Stimulated activated naive CD4-positive, alpha-beta T cell (primary cell): ENCODE measurements around the gene OCA2.
"Not testable (repeated sequence)": the region's sequence is repeated elsewhere in the genome, so short reads cannot be mapped to it uniquely, and the experiment has no call there.

Source experiments
- DNase-seq, 6 experiments: peaks; one replicate each; lab custom pipeline; 2025; lab: John Stamatoyannopoulos, UW

The OCA2 gene

GRCh38 chr15:27770769-27771554 is 328.2 kb downstream of the OCA2 start:
- DNase-seq, result no peak

GRCh38 chr15:27770086-27770607 is 329.0 kb downstream of the OCA2 start:
- no peak for DNase-seq

DNA sequence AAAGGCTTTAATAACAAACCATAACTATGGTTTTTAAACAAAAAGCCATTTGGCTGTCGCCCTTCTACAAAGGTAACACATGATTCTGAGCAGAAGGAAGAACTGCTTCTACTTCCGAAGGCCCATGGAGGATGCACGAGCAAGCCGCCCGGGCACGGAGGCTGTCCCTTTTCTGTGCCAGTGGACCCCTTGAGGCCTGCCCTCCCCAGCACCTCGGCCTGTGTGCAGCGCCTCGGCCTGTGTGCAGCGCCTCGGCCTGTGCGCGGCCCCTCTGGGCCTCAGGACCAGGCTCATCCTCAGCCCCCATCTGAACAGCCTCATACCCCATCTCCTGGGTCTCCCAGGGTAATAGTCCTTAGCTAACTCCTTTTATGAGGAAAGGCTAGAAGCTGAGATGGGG is 329.5 kb downstream of the OCA2 start:
- no peak for DNase-seq

DNA sequence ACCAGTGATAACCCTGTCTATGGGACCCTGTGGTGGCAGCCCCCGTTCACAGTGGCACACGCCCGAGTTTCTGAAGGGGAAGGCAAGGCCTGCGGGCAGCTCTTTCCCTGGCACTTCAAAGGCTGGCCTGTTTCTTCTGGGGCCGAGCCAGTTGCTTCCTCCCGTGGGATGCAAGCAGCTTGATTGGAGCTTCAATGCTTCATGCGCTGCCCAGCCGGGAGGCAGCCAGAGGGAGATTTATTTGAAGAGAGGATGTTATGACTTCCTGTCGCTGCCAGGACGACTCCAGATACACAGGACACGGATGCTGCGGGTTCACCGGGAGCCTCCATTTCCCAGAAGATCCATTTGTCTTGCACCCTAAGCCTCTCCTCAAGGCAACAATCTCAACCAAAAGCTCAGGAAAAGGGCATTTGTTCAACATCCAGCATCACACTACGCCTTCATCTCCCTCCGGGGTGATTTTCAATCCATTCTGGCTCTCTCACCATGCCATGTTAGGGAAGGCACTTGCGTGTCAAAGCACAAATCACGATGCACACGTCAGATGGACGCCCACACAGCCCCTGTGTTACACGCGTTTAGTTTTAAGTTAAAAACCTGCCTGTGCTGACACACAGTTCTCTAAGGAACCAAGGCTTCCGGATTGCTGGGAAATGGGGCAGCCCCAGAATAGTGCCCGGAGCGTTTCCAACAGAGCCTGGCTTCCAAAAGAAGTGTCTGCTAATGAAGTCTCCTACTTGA is 330.2 kb downstream of the OCA2 start:
- no peak for DNase-seq

DNA sequence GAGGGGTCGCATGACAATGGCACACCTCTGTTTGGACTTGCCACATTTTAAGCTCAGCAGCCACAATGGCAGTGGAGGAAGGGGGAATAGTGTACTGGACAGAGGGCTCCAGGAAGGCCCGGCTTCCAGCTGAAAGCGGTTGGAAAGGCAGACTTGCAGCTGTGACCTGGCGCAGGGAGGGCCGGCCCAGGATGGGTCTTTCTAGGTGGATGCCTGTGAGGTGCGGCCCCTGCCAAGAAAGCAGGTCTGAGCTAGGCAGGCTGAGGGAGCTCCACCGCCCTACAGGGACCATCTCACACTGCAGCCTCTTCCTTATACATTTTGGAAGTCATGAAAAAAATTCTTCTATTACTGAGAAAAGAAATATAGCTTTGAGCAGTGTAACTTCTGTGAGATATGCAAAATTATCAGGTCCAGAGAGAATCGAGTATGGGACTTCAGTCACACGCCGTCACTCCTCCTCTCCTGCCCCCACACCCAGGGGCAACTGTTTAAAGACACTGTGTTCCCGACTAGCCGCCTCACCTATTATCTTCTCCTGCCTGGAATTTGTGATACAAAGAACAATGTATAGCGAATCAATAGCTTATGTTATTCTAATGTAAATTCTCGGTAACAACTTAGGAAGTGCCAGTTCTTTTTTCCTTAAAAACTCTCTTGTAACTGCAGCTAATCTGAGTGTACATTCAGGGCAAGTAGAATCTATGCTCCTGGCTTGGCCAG is 331.0 kb downstream of the OCA2 start:
- DNase-seq, result no peak

GRCh38 chr15:27767430-27767829 is 331.7 kb downstream of the OCA2 start:
- DNase-seq, result not testable (repeated sequence)

DNA sequence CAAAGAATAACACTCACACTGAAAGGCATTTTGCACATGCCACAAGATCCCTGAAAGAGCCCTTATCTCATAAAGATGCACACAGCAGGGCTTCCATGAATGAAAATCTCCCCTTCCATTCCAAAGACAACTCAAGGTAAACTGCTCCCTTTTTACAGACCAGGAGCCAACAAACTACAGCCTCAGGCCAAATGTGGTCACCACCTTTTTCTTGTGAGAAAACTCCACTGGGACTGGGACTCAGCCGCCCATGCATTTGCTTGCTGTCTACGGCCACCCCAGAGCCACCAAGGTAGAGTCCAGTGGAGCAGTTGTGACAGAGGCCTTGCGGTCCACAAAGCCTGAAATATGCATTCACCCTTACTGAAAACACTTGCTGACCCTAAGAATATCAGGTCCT is 334.8 kb downstream of the OCA2 start:
- no peak for DNase-seq

DNA sequence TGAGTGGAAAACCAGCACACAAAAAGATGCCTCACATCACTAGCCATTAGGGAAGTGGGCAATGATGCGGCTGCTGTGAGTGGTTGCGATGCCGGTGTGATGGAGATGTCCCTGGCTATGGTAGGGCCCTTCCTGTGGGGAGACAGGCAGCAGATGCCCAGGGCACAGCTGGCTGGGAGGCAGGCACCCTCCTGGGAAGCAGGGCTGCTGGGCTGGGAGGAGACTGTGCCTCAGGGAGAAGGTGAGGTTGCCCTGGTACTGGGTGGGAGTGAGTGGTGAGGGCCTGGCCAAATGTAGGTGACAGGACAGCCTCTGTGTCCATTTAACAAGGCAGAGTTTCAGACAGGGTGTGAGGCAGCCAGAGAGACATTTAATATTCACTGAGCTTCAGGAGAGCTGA is 335.6 kb downstream of the OCA2 start:
- no peak for DNase-seq

GRCh38 chr15:27762471-27762870 is 336.6 kb downstream of the OCA2 start:
- DNase-seq, result no peak

DNA sequence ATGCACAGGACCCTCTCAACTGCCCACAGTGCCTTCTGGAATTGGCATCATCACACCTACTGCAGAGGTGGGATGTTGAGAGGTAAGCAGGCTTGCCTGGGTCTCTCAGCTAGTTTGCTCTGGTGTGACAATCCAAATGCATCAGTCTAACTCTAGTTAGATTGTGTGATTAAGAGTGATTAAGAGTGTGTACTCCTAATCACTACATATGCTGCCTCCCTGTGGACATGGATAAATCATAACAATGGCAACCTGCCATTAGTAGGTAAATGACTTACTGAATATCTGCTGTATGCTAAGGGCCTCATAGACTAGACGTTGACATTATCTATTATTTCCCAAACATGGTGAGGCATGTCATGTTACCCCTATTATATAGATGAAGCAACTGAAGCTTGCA is 342.1 kb downstream of the OCA2 start:
- no peak for DNase-seq

- DNase-seq, result no peak
Measured at GRCh38 chr15:27752691-27753090, 346.4 kb downstream of the OCA2 start.

DNA sequence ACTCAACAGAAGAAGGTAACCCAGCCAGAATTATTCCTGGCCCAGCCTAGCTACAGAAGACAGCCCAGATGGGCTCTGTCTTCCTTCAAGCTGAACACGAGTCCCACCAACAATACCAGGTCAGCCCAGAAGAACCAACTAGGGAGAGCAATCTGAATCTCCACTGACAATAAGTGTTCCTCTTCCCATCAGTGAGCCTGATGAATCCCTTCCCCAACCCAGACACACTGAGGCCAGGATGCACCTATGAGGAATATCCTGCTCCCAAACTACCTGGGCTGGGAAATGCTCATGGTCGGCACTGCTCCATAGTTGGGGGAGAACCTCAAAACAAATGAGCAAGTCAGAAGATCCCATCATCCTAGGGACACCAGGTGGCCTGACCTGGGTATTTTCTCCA is 351.1 kb downstream of the OCA2 start:
- no peak for DNase-seq

DNA sequence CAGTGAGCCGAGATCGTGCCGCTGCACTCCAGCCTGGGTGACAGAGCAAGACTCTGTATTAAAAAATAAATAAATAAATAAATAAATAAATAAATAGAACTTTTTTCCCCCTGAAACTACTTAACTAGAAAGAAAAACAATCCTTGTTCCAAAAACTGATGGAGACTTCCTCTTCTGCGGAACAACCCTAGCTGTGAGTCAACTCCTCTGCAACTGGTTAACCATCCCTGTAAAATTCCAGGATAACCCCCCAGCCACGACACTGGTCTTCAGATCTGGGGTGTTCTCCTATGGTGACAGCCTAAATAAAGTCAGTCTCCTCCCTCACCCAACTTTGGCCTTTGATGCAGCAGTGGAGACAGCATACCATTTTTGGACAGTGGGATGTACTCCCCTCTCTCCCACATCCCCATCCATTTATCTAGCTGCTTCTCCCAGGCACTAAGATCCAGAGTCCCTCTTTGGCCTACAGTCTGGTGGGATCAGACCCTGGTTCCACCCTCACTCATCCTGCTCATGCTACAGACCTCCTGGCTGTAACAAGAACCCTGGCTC is 352.6 kb downstream of the OCA2 start:
- DNase-seq, result no peak

GRCh38 chr15:27744641-27745040 is 354.5 kb downstream of the OCA2 start:
- no peak for DNase-seq

DNA sequence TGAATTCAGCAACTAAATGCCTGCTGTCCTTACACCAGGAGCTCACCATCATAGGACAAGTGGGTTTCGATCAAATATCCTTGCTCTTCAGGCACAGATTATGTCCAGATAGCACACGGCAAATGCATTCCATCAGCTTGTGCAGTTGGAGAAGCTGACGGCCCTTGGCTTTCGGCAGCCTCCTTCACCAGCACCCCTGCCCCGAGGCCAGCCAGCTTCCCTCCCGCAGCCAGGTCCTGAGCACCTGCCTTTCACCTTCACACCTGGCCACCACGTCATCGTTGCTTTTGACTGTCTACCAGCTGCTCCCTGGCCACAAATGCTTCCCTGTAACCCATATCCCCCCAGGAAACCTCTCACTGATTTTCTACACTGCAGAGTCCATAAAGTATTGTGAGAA is 355.5 kb downstream of the OCA2 start:
- DNase-seq, result no peak

- no peak for DNase-seq
Measured at GRCh38 chr15:27742751-27743477, 356.2 kb downstream of the OCA2 start.

GRCh38 chr15:27741226-27741860 is 357.8 kb downstream of the OCA2 start:
- no peak for DNase-seq

DNA sequence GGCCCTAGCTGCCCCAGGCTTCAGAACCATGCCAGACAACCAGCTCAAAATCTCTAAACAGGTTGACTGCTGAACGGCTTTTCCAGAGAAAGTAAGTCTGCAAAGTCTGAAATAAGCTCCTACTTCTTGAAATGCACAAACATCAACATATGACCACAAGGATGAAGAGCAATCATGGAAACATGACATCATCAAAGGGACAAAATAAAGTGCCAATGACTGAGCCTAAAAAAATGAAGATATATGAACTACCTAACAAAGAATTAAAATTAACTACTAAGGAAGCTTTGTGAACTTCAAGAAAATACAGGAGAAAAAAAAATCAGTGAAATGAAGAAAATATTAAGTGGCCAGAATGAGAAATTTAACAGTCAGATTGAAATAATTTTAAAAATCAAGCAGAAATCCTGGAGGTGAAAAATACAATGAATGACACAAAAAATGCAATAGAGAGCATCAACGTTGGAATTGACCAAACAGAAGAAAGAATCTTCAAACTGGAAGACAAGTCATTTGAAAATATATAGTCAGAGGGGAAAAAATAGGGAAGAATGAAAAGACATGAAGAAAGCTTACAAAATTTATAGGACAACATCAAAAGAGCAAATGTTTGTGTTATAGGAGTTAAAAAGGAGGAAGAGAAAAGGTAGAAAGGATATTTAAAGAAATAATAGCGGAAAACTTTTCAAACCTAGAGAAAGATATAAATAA is 364.2 kb downstream of the OCA2 start:
- no peak for DNase-seq

DNA sequence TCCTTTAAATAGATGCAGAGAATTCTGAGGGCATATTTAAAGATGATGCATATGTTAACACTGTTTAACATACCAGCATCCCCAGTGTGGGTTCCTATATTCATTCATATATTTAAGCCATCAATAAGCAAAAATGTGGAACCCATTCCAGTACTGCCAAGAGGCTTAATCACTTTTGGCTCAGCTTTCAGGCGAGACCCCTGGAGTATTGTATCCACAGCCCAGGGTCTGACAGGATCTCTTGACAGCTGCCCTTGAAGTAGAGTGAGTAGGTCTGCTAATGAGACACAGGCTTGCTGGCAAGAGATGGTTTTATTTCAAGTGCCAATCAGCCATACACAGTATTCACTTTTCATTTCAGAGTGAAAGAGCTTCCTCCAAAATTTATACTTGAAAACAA is 367.3 kb downstream of the OCA2 start:
- DNase-seq, result no peak

DNA sequence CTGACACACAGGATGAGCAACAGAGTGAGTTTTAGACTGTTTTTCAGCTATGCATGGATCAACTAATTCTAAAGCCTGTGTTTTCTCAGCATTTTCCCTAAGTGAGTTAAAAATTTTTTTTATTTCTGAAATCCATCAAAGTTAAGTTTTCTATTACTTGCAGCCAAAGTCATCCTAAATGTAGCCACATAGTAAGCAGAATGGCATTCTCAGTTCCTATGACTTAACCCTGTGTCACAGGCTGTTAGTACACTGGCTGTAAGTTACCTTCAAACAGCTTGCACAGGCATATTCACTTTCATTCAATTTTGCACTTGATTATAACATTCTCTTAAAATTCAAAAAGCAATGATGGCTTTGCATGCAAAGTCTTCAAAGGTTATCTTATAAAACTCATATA is 368.2 kb downstream of the OCA2 start:
- no peak for DNase-seq

GRCh38 chr15:27725731-27726130 is 373.4 kb downstream of the OCA2 start:
- no peak for DNase-seq
